SK-N-SH (cell line): Measurements from ENCODE around the gene CCDC91. TPM values are rescaled to one million over a fixed set of nuclear protein-coding genes. Genes with fewer than 3 reads are reported as not detected.

Experiments
- CTCF ChIA-PET: fragments of 300-600, 350-600 bp; formaldehyde crosslinking; extraction: SDS; loops from one replicate; lab custom pipeline; 2021; lab: Yijun Ruan, JAX
- POLR2A ChIA-PET: fragments of 350-600 bp; sonication (Branson Sonifier 250); formaldehyde crosslinking; extraction: SDS; loops from one replicate; lab custom pipeline; 2020; ENCODE audit warnings: antibody characterized with exemption, inconsistent platforms; lab: Yijun Ruan, JAX
- DNase-seq: peaks from one replicate; pipeline ENCODE4 v3.0.0; 2012
- H2AFZ ChIP-seq: fragments of 200-600 bp; sonication (generic); 2 replicates; pipeline ENCODE4 v1.8.1; 2016; ENCODE audit warnings: antibody characterized with exemption, mild to moderate bottlenecking, low read depth
- H3F3A ChIP-seq: fragments of 200-600 bp; sonication (generic); replicated peaks from 2 replicates; pipeline ENCODE3; 2016; ENCODE audit warnings: antibody characterized with exemption, mild to moderate bottlenecking; ENCODE audit not compliant: insufficient read depth
- H3K27ac ChIP-seq, 2 experiments: fragments of 200-500 bp in 1 of 2; fragments of 200-600 bp in 1 of 2; sonication (Bioruptor generic) in 1 of 2; sonication (generic), shearing (Covaris generic) in 1 of 2; 2 replicates each; pipeline versions ENCODE4 v1.5.1 to v1.6.1; 2014 to 2016; ENCODE audit warnings: low read depth in 2 of 2, inconsistent platforms in 1 of 2, low read length in 1 of 2, mild to moderate bottlenecking in 1 of 2, mixed read lengths in 1 of 2
- H3K27me3 ChIP-seq: fragments of 200-600 bp; sonication (generic), shearing (Covaris generic); 2 replicates; pipeline ENCODE4 v1.6.1; 2016; ENCODE audit warnings: mixed run types; ENCODE audit not compliant: insufficient read depth
- H3K36me3 ChIP-seq, 2 experiments: fragments of 200-500 bp in 1 of 2; fragments of 200-600 bp in 1 of 2; sonication (Bioruptor generic) in 1 of 2; sonication (generic) in 1 of 2; replicated peaks in 1 of 2; 2 replicates each; pipeline versions ENCODE3 to v1.5.1; 2014 to 2016; ENCODE audit warnings: low read length in 1 of 2, mild to moderate bottlenecking in 1 of 2; ENCODE audit not compliant: insufficient read depth in 2 of 2, control insufficient read depth in 1 of 2
- H3K4me1 ChIP-seq, 2 experiments: fragments of 200-500 bp in 1 of 2; fragments of 200-600 bp in 1 of 2; sonication (Bioruptor generic) in 1 of 2; sonication (generic), shearing (Covaris generic) in 1 of 2; 2 replicates each; pipeline versions ENCODE4 v1.5.1 to v1.6.1; 2014 to 2016; ENCODE audit warnings: low read depth in 1 of 2, low read length in 1 of 2, mixed run types in 1 of 2; ENCODE audit not compliant: insufficient read depth in 2 of 2, control insufficient read depth in 1 of 2
- H3K4me2 ChIP-seq: fragments of 200-600 bp; sonication (generic), shearing (Covaris generic); 2 replicates; pipeline ENCODE4 v1.6.1; 2017; ENCODE audit warnings: mixed run types
- H3K4me3 ChIP-seq, 2 experiments: fragments of 200-500 bp in 1 of 2; fragments of 200-600 bp in 1 of 2; sonication (Bioruptor generic) in 1 of 2; sonication (generic), shearing (Covaris generic) in 1 of 2; 2 replicates each; pipeline versions ENCODE4 v1.5.1 to v1.8.1; 2014 to 2016; ENCODE audit warnings: low read depth in 2 of 2, inconsistent platforms in 1 of 2, low read length in 1 of 2, mild to moderate bottlenecking in 1 of 2, mixed read lengths in 1 of 2, moderate library complexity in 1 of 2
- H3K79me2 ChIP-seq: fragments of 200-600 bp; sonication (generic); 2 replicates; pipeline ENCODE4 v1.8.1; 2017; ENCODE audit warnings: mild to moderate bottlenecking; ENCODE audit not compliant: insufficient read depth
- H3K9ac ChIP-seq: fragments of 200-600 bp; sonication (generic); 2 replicates; pipeline ENCODE4 v1.6.1; 2017; ENCODE audit warnings: mixed run types
- H3K9me2 ChIP-seq: fragments of 200-600 bp; sonication (generic); 2 replicates; pipeline ENCODE4 v1.6.1; 2017; ENCODE audit warnings: mixed run types
- H3K9me3 ChIP-seq: fragments of 200-600 bp; sonication (generic); 2 replicates; pipeline ENCODE4 v1.6.1; 2017; ENCODE audit warnings: mixed run types, mild to moderate bottlenecking, moderate library complexity
- H4K20me1 ChIP-seq: fragments of 200-600 bp; sonication (generic); 2 replicates; pipeline ENCODE4 v1.6.1; 2017; ENCODE audit warnings: mild to moderate bottlenecking, mixed run types; ENCODE audit not compliant: insufficient read depth
- EZH2phosphoT487 ChIP-seq: fragments of 200-600 bp; sonication (generic); IDR thresholded peaks from 2 replicates; pipeline ENCODE4 v1.6.1; 2017; ENCODE audit warnings: low read depth, mixed run types, mild to moderate bottlenecking, antibody characterized with exemption, moderate library complexity, borderline replicate concordance
- FOXJ3 ChIP-seq: sonication (generic); formaldehyde crosslinking; IDR thresholded peaks from 2 replicates; pipeline ENCODE4 v1.5.1; 2020; ENCODE audit warnings: mild to moderate bottlenecking, missing genetic modification reagents
- NRF1 ChIP-seq: IDR thresholded peaks from 2 replicates; pipeline ENCODE4 v1.6.1; 2012; ENCODE audit warnings: low read depth, mild to moderate bottlenecking, low read length
- RAD21 ChIP-seq: IDR thresholded peaks from 2 replicates; pipeline ENCODE4 v1.6.1; 2012; ENCODE audit warnings: mild to moderate bottlenecking, low read length
- RFX5 ChIP-seq: IDR thresholded peaks from 2 replicates; pipeline ENCODE4 v1.6.1; 2012; ENCODE audit warnings: mild to moderate bottlenecking, improper control_type of control experiment, low read length
- SIN3A ChIP-seq: IDR thresholded peaks from 2 replicates; pipeline ENCODE4 v1.6.1; 2012; ENCODE audit warnings: low read depth, mild to moderate bottlenecking, low read length, moderate library complexity, borderline replicate concordance
- YY1 ChIP-seq: IDR thresholded peaks from 2 replicates; pipeline ENCODE4 v1.4.0; 2012; ENCODE audit warnings: low read depth, mild to moderate bottlenecking
- WGBS: methylation state at CpG from one replicate; pipeline ENCODE4 v1.1.6; 2017; ENCODE audit warnings: low lambda C conversion rate; 5-methylcytosine and 5-hydroxymethylcytosine counted together
- polyA plus RNA-seq, 3 experiments: library from polyadenylated mRNA; depleted of rRNA; stranded (reverse); fragments of >200 nt; gene quantifications; 2 replicates each; pipeline ENCODE4 v1.2.3, GENCODE V29; 2012
- TF ChIP-seq, protein P1 (sequence below): fragments of 200-600 bp; sonication (generic); IDR thresholded peaks from 2 replicates; pipeline ENCODE4 v1.6.1; 2017; ENCODE audit warnings: antibody characterized with exemption, mild to moderate bottlenecking, moderate library complexity
- TF ChIP-seq, protein P2 (sequence below): IDR thresholded peaks from 2 replicates; pipeline ENCODE4 v1.4.0; 2012; ENCODE audit warnings: low read depth, borderline replicate concordance
- TF ChIP-seq, protein P3 (sequence below): IDR thresholded peaks from 2 replicates; pipeline ENCODE4 v1.4.0; 2012; ENCODE audit warnings: low read depth
- TF ChIP-seq, protein P4 (sequence below): IDR thresholded peaks from 2 replicates; pipeline ENCODE4; 2012
- TF ChIP-seq, protein P5 (sequence below): IDR thresholded peaks from 2 replicates; pipeline ENCODE4 v1.6.1; 2012; ENCODE audit warnings: mild to moderate bottlenecking, low read depth, low read length, moderate library complexity
- TF ChIP-seq, protein P6 (sequence below): IDR thresholded peaks from 2 replicates; pipeline ENCODE4 v1.4.0; 2012; ENCODE audit warnings: low read depth, borderline replicate concordance

CCDC91 gene
- polyA plus RNA-seq, 1 of the 3 experiments (the other 2 are of a cell fraction) = 13.0 TPM

DNA sequence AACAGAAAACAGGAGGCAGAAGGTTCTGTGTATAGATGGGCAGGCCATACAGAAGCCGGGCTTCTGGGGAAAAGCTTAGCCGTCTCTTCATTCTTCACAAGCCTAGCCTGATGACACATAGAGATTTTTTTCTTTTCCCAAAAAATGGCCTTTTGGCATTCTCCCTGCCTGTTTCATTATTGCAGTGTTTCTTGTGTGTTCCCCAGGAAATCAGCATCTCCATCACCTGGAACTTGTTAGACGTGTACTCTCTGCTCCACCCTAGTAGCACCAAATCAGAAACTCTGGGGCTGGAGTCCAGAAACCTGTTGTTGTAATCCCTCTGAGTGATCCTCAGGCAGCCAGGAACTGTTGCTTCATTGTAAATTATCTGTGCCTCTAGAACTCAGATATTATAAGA, 388.1 kb downstream of the CCDC91 start:
- TF ChIP-seq, protein P1, sequence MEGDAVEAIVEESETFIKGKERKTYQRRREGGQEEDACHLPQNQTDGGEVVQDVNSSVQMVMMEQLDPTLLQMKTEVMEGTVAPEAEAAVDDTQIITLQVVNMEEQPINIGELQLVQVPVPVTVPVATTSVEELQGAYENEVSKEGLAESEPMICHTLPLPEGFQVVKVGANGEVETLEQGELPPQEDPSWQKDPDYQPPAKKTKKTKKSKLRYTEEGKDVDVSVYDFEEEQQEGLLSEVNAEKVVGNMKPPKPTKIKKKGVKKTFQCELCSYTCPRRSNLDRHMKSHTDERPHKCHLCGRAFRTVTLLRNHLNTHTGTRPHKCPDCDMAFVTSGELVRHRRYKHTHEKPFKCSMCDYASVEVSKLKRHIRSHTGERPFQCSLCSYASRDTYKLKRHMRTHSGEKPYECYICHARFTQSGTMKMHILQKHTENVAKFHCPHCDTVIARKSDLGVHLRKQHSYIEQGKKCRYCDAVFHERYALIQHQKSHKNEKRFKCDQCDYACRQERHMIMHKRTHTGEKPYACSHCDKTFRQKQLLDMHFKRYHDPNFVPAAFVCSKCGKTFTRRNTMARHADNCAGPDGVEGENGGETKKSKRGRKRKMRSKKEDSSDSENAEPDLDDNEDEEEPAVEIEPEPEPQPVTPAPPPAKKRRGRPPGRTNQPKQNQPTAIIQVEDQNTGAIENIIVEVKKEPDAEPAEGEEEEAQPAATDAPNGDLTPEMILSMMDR = no peak
- TF ChIP-seq NRF1 = no peak
- TF ChIP-seq, protein P2, sequence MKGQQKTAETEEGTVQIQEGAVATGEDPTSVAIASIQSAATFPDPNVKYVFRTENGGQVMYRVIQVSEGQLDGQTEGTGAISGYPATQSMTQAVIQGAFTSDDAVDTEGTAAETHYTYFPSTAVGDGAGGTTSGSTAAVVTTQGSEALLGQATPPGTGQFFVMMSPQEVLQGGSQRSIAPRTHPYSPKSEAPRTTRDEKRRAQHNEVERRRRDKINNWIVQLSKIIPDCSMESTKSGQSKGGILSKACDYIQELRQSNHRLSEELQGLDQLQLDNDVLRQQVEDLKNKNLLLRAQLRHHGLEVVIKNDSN = no peak
- no peak for TF ChIP-seq EZH2phosphoT487
- TF ChIP-seq RAD21 = no peak
- no peak for TF ChIP-seq SIN3A
- TF ChIP-seq, protein P3, sequence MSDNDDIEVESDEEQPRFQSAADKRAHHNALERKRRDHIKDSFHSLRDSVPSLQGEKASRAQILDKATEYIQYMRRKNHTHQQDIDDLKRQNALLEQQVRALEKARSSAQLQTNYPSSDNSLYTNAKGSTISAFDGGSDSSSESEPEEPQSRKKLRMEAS = no peak
- TF ChIP-seq RFX5 = no peak
- TF ChIP-seq, protein P4, sequence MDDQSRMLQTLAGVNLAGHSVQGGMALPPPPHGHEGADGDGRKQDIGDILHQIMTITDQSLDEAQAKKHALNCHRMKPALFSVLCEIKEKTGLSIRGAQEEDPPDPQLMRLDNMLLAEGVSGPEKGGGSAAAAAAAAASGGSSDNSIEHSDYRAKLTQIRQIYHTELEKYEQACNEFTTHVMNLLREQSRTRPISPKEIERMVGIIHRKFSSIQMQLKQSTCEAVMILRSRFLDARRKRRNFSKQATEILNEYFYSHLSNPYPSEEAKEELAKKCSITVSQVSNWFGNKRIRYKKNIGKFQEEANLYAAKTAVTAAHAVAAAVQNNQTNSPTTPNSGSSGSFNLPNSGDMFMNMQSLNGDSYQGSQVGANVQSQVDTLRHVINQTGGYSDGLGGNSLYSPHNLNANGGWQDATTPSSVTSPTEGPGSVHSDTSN = no peak
- TF ChIP-seq, protein P5, sequence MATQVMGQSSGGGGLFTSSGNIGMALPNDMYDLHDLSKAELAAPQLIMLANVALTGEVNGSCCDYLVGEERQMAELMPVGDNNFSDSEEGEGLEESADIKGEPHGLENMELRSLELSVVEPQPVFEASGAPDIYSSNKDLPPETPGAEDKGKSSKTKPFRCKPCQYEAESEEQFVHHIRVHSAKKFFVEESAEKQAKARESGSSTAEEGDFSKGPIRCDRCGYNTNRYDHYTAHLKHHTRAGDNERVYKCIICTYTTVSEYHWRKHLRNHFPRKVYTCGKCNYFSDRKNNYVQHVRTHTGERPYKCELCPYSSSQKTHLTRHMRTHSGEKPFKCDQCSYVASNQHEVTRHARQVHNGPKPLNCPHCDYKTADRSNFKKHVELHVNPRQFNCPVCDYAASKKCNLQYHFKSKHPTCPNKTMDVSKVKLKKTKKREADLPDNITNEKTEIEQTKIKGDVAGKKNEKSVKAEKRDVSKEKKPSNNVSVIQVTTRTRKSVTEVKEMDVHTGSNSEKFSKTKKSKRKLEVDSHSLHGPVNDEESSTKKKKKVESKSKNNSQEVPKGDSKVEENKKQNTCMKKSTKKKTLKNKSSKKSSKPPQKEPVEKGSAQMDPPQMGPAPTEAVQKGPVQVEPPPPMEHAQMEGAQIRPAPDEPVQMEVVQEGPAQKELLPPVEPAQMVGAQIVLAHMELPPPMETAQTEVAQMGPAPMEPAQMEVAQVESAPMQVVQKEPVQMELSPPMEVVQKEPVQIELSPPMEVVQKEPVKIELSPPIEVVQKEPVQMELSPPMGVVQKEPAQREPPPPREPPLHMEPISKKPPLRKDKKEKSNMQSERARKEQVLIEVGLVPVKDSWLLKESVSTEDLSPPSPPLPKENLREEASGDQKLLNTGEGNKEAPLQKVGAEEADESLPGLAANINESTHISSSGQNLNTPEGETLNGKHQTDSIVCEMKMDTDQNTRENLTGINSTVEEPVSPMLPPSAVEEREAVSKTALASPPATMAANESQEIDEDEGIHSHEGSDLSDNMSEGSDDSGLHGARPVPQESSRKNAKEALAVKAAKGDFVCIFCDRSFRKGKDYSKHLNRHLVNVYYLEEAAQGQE = no peak
- TF ChIP-seq, protein P6, sequence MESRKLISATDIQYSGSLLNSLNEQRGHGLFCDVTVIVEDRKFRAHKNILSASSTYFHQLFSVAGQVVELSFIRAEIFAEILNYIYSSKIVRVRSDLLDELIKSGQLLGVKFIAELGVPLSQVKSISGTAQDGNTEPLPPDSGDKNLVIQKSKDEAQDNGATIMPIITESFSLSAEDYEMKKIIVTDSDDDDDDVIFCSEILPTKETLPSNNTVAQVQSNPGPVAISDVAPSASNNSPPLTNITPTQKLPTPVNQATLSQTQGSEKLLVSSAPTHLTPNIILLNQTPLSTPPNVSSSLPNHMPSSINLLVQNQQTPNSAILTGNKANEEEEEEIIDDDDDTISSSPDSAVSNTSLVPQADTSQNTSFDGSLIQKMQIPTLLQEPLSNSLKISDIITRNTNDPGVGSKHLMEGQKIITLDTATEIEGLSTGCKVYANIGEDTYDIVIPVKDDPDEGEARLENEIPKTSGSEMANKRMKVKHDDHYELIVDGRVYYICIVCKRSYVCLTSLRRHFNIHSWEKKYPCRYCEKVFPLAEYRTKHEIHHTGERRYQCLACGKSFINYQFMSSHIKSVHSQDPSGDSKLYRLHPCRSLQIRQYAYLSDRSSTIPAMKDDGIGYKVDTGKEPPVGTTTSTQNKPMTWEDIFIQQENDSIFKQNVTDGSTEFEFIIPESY = no peak
- no peak for TF ChIP-seq FOXJ3 (CRISPR knock-in tag)
- no peak for TF ChIP-seq YY1
- TF ChIP-seq, all 33 proteins: peak for 0
- Histone ChIP-seq H3K9ac (no peak overlapping the region), H4K20me1 (no peaks in the 10 kb centered on the region), H3K9me2 (no peaks in the 10 kb centered on the region), H3K79me2 (no peaks in the 10 kb centered on the region), H3K4me2 (no peak overlapping the region), H3F3A (no peaks in the 10 kb centered on the region), H3K4me1 (no peaks in the 10 kb centered on the region; a peak in 1 of 4 replicates), H3K36me3 (no peaks in the 10 kb centered on the region), H3K27ac (no peak overlapping the region), H3K27me3 (no peaks in the 10 kb centered on the region), H3K4me3 (no peak overlapping the region), H3K9me3 (no peaks in the 10 kb centered on the region), H2AFZ (no peak overlapping the region)
- WGBS = 97% methylated on average over 3 of the region's 3 CpGs
- DNase-seq = no peak
- CTCF ChIA-PET = no interaction called here
- POLR2A ChIA-PET = no interaction called here
